HG03558 (cell line): ENCODE results near the gene CFAP61.

Experiments used
- ATAC-seq: cut with Tn5 transposase; IDR thresholded peaks from one replicate; pipeline ENCODE4 v1.9.1; 2021; ENCODE audit warnings: moderate number of reproducible peaks; ENCODE audit not compliant: unreplicated experiment; ENCODE audit errors: extremely low read depth

Gene CFAP61

GRCh38 chr20:20265210-20265609, 212.9 kb downstream of the CFAP61 start:
- ATAC-seq, result no peak

GRCh38 chr20:20266552-20266951, 214.2 kb downstream of the CFAP61 start:
- ATAC-seq, result no peak

GRCh38 chr20:20267685-20268370, 215.5 kb downstream of the CFAP61 start:
- ATAC-seq, result no peak

- ATAC-seq, result no peak
These were observed 218.9 kb downstream of the CFAP61 start for GRCh38 chr20:20271271-20271670.

GRCh38 chr20:20272686-20273085, 220.4 kb downstream of the CFAP61 start:
- ATAC-seq, result no peak

- no peak for ATAC-seq
These were observed 221.0 kb downstream of the CFAP61 start for GRCh38 chr20:20273286-20273685.

GRCh38 chr20:20274821-20275220, 222.5 kb downstream of the CFAP61 start:
- no peak for ATAC-seq

GRCh38 chr20:20275636-20276035, 223.3 kb downstream of the CFAP61 start:
- no peak for ATAC-seq

- ATAC-seq, result no peak
These were observed 224.6 kb downstream of the CFAP61 start for GRCh38 chr20:20276811-20277530.

GRCh38 chr20:20277894-20278335, 225.6 kb downstream of the CFAP61 start:
- ATAC-seq, result no peak

GRCh38 chr20:20286061-20286460, 233.7 kb downstream of the CFAP61 start:
- ATAC-seq, result no peak

GRCh38 chr20:20289331-20289730, 237.0 kb downstream of the CFAP61 start:
- ATAC-seq, result no peak

GRCh38 chr20:20292472-20292871, 240.1 kb downstream of the CFAP61 start:
- no peak for ATAC-seq

GRCh38 chr20:20293141-20293540, 240.8 kb downstream of the CFAP61 start:
- ATAC-seq, result no peak

- no peak for ATAC-seq
These were observed 241.5 kb downstream of the CFAP61 start for GRCh38 chr20:20293691-20294385.

GRCh38 chr20:20295621-20296498, 243.5 kb downstream of the CFAP61 start:
- no peak for ATAC-seq

- no peak for ATAC-seq
These were observed 244.8 kb downstream of the CFAP61 start for GRCh38 chr20:20297181-20297580.

- ATAC-seq, result no peak
These were observed 245.4 kb downstream of the CFAP61 start for GRCh38 chr20:20297752-20298151.

- ATAC-seq, result no peak
These were observed 247.6 kb downstream of the CFAP61 start for GRCh38 chr20:20299904-20300303.

- ATAC-seq, result no peak
These were observed 251.0 kb downstream of the CFAP61 start for GRCh38 chr20:20303320-20303719.
